ENCODE measurements around the gene DAAM1. TPM values are rescaled to one million over a fixed set of nuclear protein-coding genes. Genes with fewer than 3 reads are reported as not detected.

Gene DAAM1
- total RNA-seq, 1 experiment from 2014 or later: 0.27 TPM

- DNase-seq (ENCODE audit: low spot score): no peak
- in situ Hi-C loops (cut with HindIII; ENCODE audit: low sequenced_read_pairs): no loop called here
Measured at GRCh38 chr14:59344691-59345455, 156.4 kb downstream of the DAAM1 start.

DNA sequence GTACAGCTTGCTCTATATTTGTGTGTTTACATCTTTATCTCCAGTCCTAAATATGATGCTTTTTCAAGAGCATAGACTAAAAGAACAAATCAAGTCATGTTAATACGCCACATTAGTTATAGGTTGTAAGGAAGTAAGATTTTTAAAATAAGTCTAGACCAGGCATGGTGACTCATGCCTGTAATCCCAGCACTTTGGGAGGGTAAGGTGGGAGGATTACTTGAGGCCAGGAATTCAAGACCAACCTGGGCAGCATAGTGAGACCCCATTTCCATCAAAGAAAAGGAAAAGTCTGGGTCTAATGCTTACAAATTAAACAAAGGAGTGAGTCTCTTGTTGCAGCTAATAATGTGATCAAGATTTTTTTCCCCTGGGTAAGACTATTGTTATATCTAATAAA lies 157.9 kb downstream of the DAAM1 start:
- in situ Hi-C loops (cut with HindIII; ENCODE audit: low sequenced_read_pairs): no loop called here
- DNase-seq (ENCODE audit: low spot score): no peak

GRCh38 chr14:59346796-59347510 lies 158.5 kb downstream of the DAAM1 start:
- DNase-seq (ENCODE audit: low spot score): no peak
- in situ Hi-C loops (cut with HindIII; ENCODE audit: low sequenced_read_pairs): no loop called here

DNA sequence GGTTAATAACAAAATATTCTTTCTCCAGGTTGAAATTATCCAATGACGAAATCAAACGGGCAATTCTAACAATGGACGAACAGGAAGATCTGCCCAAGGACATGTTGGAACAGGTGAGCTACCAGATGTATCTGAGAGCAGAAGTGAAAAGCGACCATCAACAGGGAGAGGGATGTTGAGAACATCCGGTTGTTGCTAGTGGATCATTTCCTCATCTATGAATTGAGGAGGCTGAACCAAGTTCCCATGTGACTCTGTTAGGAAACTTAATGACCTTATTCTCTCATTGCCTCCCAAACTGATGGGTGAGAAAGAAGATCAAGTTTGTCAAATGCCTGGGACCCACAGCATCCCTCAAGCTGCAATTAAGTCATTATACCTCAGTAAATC lies 159.0 kb downstream of the DAAM1 start:
- in situ Hi-C loops (cut with HindIII; ENCODE audit: low sequenced_read_pairs): no loop called here
- no peak for DNase-seq (ENCODE audit: low spot score)

- in situ Hi-C loops (cut with HindIII; ENCODE audit: low sequenced_read_pairs): no loop called here
- no peak for DNase-seq (ENCODE audit: low spot score)
Measured at GRCh38 chr14:59347915-59348314, 159.4 kb downstream of the DAAM1 start.

DNA sequence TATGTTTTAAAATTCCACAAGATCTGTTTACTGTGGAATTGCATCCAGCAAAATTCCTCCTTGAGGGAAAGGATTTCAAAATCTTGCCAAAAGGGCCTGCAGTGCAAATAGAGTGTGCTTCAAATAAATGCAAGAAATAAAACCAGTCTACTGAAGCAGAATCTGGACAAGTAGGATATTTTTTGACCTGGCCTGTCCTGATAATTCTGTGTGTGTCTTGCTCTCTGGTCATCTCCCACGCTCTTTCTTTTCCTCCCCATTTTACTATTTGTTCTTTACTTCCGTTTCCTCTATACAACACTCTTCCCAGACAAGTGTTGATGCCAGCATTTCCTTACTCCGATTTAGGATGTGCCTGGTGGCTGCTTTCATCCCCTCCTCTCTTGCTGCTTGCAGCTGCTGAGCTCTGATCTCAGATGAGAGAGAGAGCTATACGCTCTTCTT lies 160.8 kb downstream of the DAAM1 start:
- DNase-seq (ENCODE audit: low spot score): no peak
- in situ Hi-C loops (cut with HindIII; ENCODE audit: low sequenced_read_pairs): no loop called here

DNA sequence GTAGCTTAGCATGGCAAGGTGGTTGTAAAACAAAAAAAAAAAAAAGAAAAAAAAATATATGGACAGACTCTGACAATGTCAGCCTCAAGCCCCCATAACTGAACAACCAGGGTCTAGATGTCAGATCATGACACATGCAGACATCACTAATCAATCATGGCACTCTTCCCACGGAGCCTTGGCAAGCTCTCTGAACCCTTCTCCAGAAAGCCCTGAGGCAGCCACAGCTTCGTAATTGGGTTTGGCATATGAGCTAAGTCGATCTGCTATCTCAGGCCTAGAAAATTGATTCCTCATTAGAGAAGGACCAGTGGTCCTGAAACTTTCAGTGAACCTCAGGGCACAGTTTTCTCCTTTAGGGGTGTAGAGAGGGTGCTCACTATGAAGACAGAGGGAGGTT lies 164.5 kb downstream of the DAAM1 start:
- DNase-seq (ENCODE audit: low spot score): no peak
- in situ Hi-C loops (cut with HindIII; ENCODE audit: low sequenced_read_pairs): no loop called here

DNA sequence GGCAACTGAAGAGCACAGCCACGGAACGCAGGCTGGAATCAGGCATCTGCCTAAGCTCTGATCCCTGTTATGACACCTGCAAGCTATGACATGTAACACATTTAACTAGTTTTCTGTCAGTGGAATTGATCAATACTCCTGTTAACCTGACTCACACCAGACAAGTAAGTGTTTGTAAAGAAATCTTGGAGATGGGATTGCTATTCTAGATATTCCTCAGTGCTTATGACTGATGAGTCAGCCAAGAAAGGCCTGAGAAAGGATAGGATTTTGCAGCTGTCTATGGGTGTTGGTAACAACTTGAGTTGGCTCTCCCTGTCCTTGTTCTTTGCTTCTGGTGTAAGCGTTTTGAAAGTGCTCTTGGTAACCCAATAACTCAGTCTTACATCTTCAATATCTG lies 166.2 kb downstream of the DAAM1 start:
- no peak for DNase-seq (ENCODE audit: low spot score)
- in situ Hi-C loops (cut with HindIII; ENCODE audit: low sequenced_read_pairs): no loop called here

- in situ Hi-C loops (cut with HindIII; ENCODE audit: low sequenced_read_pairs): no loop called here
- no peak for DNase-seq (ENCODE audit: low spot score)
Measured at GRCh38 chr14:59355091-59355490, 166.6 kb downstream of the DAAM1 start.

DNA sequence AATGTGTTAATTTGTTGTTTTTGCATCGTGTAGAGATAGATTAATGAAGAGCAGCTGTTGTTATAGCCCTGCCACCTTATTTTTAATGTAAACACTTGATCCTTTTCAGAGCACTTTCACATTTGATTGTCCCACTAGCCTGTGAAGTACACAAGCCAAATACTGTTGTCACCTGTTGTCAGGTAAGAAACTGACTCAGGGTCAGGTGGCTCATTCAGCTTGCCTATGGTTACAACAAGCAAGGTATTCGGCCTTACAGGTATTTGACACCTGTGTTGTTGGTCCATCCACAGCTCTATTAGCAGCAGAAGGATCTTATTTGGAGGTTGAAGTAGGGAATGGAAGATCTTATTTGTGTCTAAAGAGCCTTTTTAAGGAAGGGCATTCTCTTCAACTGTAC lies 167.8 kb downstream of the DAAM1 start:
- no peak for DNase-seq (ENCODE audit: low spot score)
- in situ Hi-C loops (cut with HindIII; ENCODE audit: low sequenced_read_pairs): no loop called here

DNA sequence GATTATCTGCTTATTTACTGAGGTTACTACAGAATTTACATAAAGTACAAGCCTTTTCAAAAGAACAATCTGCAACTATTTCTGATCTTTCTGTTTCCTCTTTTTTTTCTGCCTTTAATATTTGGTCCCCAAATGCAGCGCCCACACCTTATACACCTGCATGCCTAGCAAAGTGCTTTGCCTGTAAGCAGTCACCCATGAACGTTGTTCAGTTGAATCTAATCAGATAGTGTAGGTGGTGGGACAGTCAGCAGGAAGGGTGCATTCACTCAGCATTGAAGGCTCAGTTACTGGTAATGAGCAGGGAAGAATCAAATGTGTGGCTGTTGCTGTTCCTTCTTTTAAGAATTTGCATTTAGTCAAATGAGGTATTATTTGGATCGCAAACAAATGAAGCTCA lies 168.3 kb downstream of the DAAM1 start:
- in situ Hi-C loops (cut with HindIII; ENCODE audit: low sequenced_read_pairs): no loop called here

DNA sequence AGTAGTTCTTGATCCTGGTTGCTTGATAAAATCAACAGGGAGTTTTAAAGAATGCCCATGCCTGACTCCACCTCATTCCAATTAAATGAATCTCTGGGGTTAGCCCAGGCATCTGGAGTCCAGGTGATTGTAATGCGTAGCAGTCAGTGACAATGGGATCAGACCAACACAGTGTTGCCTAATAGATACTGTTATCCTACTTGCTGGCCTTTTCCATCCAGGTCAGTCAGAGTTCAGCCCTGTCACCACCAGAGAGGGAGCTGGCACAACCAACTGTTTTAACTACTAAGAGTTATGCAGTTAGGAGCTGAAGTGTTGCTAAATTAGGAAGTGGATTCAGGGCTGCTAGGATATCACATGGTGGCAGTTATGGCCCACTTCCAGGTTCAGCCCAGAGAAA lies 169.6 kb downstream of the DAAM1 start:
- no peak for DNase-seq (ENCODE audit: low spot score)
- in situ Hi-C loops (cut with HindIII; ENCODE audit: low sequenced_read_pairs): no loop called here

More for the DNA sequence above, 168.3 kb downstream of the DAAM1 start:
- no peak for DNase-seq (ENCODE audit: low spot score)

GRCh38 chr14:59358784-59359183 lies 170.3 kb downstream of the DAAM1 start:
- no peak for DNase-seq (ENCODE audit: low spot score)
- in situ Hi-C loops (cut with HindIII; ENCODE audit: low sequenced_read_pairs): no loop called here

DNA sequence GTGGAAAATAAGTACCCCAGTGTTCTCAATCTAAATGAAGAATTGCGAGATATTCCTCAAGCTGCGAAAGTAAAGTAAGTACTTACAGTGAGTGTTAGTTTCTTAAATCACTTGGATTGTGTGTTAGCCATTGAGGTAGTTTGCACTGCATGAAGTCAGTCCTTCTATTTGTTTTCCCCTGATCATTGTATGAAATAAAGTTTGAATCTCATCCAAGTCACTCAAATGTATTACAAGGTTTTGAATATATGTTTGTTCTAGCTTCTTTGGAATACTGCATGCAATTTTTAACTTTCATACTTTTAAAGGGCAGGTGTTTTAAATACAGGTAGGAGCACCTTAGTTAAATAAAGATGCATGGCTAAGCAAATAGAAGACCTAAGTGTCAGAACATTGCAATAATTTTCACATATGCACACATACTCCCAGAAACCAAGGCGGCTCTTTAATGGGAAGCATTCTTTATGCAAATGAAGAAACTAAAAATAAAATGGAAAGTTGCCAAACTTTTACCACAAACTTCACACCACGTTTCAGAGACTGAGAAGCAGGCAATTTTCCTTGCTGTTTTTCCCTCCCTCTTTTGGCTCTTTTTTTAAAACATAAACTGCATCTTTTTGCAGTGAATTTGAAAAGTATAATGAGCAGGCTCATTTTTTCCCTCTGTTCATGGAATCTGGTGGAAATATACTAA lies 171.1 kb downstream of the DAAM1 start:
- in situ Hi-C loops (cut with HindIII; ENCODE audit: low sequenced_read_pairs): no loop called here
- DNase-seq (ENCODE audit: low spot score): no peak

- DNase-seq (ENCODE audit: low spot score): no peak
- in situ Hi-C loops (cut with HindIII; ENCODE audit: low sequenced_read_pairs): no loop called here
Measured at GRCh38 chr14:59360233-59360632, 171.8 kb downstream of the DAAM1 start.

DNA sequence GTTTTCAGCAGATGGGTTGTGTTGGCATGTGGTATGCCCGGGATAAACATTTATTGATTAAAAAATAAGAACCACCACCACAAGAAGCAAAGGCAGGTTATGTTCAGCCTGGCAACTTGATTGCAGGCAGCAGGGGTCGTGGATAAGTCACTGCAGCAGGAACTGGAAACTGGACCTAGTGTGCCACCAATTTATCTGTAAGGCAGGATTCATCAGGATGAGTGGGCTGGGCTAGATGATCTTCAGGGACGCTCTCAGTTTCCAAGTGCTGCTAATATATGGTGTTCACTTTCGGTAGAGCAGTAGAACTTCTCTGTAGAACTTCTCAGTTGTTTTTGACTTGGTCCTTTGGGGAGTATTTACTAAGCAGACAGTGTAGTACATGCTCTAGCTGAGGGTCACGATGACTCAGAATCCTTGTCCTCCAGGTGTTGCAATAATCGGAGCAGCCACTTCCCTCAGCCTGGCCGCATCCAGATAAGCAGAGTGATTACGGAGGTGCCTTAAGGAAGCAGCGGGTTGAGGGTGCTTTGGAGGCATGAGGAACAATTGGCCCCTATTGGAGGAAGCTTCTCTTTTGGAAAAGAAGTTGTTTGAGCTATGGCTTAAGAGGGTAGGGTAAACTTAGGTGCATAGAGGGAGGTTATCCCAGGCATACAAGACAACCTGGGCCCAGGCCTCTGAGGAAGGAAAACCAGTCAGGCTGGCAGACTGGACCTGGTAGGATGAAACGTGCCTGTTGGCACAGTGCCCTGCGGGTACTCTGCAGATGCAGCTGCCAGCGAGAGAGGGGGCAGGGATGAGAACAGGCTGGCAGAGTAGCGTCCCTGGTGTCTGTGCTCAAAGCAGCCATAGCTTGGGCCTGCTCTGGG lies 172.7 kb downstream of the DAAM1 start:
- peak; percentile 77 for DNase-seq (ENCODE audit: low spot score)
- in situ Hi-C loops (cut with HindIII; ENCODE audit: low sequenced_read_pairs): no loop called here

DNA sequence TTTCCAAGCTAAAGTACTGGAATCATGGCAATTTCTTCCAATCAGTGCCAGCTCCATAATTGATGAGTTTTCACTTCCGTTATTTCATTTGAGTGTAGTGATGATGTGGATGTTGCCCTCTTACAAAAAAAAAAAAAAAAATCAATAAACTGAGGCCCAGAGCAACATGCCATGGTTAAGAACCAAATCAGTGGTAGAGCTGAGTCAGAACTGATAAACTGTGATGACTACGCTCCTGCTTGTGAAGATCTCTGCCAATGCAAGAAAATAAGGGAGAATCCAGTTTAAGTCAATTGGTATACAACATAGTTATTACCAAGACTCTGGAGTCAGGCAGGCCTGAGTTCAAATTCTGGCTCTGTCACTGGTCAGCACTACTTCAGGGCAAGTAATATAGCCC lies 174.0 kb downstream of the DAAM1 start:
- in situ Hi-C loops (cut with HindIII; ENCODE audit: low sequenced_read_pairs): no loop called here
- DNase-seq (ENCODE audit: low spot score): no peak

DNA sequence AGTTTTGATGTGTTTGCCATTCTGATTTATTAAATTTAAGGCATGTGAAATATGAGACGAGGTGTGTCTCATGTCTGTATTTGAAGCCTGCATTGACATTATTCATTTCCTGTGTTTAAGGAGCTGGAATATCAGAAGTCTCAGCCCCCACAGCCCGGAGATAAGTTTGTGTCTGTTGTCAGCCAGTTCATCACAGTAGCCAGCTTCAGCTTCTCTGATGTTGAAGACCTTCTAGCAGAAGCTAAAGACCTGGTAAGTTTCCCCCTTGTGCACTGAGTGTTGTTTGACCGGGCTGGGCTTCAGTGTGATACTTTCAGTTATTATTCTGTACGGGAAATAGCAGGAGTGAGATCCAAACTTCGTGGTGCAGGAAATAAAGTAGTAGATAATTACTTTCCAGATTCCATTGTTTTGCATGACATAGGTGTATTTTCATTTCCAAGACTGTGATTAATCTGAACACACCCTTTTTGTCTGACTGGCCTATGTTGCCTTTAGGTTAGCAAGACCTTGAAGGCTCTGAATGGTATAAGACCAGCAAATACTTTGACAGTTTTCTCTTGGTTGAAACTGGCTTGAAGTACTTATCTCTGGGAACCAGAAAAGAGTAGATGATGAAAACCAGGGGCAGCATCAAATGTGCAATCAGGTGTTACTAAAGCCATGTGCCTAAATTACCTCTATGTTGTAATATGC lies 175.2 kb downstream of the DAAM1 start:
- in situ Hi-C loops (cut with HindIII; ENCODE audit: low sequenced_read_pairs): no loop called here
- DNase-seq (ENCODE audit: low spot score): no peak
